ENCODE measurements around the gene IFT88.

The IFT88 gene

DNA sequence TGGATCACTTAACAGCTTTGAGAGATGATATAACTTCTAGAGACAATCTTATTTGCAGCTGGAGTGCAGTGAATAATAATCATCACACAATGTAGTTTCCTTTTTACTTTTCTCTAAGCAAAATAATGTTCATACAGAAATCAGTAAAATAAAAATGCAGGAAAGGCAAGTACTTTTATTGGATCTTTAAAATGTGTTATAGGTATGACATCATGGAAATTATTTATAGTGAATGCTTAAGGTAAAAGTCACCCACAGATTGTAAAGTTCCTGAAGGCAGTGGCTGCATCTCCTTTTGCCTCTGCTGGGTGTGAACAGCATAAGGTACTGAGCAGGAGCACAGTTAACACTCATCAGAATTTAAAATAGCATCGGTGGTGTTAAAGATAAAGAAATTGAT is 119.2 kb downstream of the IFT88 start:
- ChIA-PET POLR2A (no interaction called here), CTCF (no interaction called here)
- no peak overlapping the region for H3K27ac ChIP-seq (ENCODE audit: extremely low read depth, low read depth, low read length)
- H3K4me3 ChIP-seq (ENCODE audit: low read depth, low read length), result no peak overlapping the region
- TF ChIP-seq ZFP3 (tag by site-specific recombination; IDR thresholded peaks at IDR 0.05; ENCODE audit: low read depth), result no peak
- TF ChIP-seq, protein P1, sequence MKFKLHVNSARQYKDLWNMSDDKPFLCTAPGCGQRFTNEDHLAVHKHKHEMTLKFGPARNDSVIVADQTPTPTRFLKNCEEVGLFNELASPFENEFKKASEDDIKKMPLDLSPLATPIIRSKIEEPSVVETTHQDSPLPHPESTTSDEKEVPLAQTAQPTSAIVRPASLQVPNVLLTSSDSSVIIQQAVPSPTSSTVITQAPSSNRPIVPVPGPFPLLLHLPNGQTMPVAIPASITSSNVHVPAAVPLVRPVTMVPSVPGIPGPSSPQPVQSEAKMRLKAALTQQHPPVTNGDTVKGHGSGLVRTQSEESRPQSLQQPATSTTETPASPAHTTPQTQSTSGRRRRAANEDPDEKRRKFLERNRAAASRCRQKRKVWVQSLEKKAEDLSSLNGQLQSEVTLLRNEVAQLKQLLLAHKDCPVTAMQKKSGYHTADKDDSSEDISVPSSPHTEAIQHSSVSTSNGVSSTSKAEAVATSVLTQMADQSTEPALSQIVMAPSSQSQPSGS (tag by site-specific recombination; IDR thresholded peaks at IDR 0.05; ENCODE audit: low read depth), result peak; percentile 63
- peaks cover 0 to under 1% of the 10 kb centered on the region in 2 experiments; a peak in 1 of 3 replicates for H3K36me3 ChIP-seq (ENCODE audit: control insufficient read depth in 2 of 2, insufficient read depth in 1 of 2, low read length in 2 of 2)
- no peaks in the 10 kb centered on the region for H3K9me3 ChIP-seq (ENCODE audit: control insufficient read depth, insufficient read depth, low read depth, low read length)
- no peaks in the 10 kb centered on the region for H3K4me1 ChIP-seq (ENCODE audit: control insufficient read depth, insufficient read depth, low read length)

- Histone ChIP-seq H3K36me3 (ENCODE audit: control insufficient read depth in 2 of 2, insufficient read depth in 1 of 2, low read length in 2 of 2) (no peaks in the 10 kb centered on the region), H3K4me3 (ENCODE audit: low read depth, low read length) (no peak overlapping the region), H3K9me3 (ENCODE audit: control insufficient read depth, insufficient read depth, low read depth, low read length) (no peaks in the 10 kb centered on the region), H3K27ac (ENCODE audit: extremely low read depth, low read depth, low read length) (no peak overlapping the region), H3K4me1 (ENCODE audit: control insufficient read depth, insufficient read depth, low read length) (no peaks in the 10 kb centered on the region)
- ChIA-PET CTCF (no interaction called here), POLR2A (no interaction called here)
- TF ChIP-seq ZNF292 (tag by site-specific recombination; IDR thresholded peaks at IDR 0.05; ENCODE audit: borderline replicate concordance, low read depth) (no peak), ZNF169 (tag by site-specific recombination; IDR thresholded peaks at IDR 0.05) (no peak), ZSCAN4 (tag by site-specific recombination; IDR thresholded peaks at IDR 0.05) (no peak), ZFP69B (tag by site-specific recombination; IDR thresholded peaks at IDR 0.05) (no peak), ZNF132 (tag by site-specific recombination; IDR thresholded peaks at IDR 0.05; ENCODE audit: borderline replicate concordance) (no peak), ZIC2 (tag by site-specific recombination; IDR thresholded peaks at IDR 0.05) (no peak), REPIN1 (tag by site-specific recombination; IDR thresholded peaks at IDR 0.05; ENCODE audit: low read depth) (no peak), ZNF660 (tag by site-specific recombination; IDR thresholded peaks at IDR 0.05) (no peak)
- TF ChIP-seq, protein P2, sequence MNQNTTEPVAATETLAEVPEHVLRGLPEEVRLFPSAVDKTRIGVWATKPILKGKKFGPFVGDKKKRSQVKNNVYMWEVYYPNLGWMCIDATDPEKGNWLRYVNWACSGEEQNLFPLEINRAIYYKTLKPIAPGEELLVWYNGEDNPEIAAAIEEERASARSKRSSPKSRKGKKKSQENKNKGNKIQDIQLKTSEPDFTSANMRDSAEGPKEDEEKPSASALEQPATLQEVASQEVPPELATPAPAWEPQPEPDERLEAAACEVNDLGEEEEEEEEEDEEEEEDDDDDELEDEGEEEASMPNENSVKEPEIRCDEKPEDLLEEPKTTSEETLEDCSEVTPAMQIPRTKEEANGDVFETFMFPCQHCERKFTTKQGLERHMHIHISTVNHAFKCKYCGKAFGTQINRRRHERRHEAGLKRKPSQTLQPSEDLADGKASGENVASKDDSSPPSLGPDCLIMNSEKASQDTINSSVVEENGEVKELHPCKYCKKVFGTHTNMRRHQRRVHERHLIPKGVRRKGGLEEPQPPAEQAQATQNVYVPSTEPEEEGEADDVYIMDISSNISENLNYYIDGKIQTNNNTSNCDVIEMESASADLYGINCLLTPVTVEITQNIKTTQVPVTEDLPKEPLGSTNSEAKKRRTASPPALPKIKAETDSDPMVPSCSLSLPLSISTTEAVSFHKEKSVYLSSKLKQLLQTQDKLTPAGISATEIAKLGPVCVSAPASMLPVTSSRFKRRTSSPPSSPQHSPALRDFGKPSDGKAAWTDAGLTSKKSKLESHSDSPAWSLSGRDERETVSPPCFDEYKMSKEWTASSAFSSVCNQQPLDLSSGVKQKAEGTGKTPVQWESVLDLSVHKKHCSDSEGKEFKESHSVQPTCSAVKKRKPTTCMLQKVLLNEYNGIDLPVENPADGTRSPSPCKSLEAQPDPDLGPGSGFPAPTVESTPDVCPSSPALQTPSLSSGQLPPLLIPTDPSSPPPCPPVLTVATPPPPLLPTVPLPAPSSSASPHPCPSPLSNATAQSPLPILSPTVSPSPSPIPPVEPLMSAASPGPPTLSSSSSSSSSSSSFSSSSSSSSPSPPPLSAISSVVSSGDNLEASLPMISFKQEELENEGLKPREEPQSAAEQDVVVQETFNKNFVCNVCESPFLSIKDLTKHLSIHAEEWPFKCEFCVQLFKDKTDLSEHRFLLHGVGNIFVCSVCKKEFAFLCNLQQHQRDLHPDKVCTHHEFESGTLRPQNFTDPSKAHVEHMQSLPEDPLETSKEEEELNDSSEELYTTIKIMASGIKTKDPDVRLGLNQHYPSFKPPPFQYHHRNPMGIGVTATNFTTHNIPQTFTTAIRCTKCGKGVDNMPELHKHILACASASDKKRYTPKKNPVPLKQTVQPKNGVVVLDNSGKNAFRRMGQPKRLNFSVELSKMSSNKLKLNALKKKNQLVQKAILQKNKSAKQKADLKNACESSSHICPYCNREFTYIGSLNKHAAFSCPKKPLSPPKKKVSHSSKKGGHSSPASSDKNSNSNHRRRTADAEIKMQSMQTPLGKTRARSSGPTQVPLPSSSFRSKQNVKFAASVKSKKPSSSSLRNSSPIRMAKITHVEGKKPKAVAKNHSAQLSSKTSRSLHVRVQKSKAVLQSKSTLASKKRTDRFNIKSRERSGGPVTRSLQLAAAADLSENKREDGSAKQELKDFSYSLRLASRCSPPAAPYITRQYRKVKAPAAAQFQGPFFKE (tag by site-specific recombination; IDR thresholded peaks at IDR 0.05; ENCODE audit: borderline replicate concordance), result no peak
These were observed 120.1 kb downstream of the IFT88 start for GRCh38 chr13:20686863-20687579.

GRCh38 chr13:20689291-20689690 is 122.3 kb downstream of the IFT88 start:
- no peaks in the 10 kb centered on the region for H3K4me1 ChIP-seq (ENCODE audit: control insufficient read depth, insufficient read depth, low read length)
- H3K4me3 ChIP-seq (ENCODE audit: low read depth, low read length), result no peak overlapping the region
- no peak overlapping the region for H3K27ac ChIP-seq (ENCODE audit: extremely low read depth, low read depth, low read length)
- CTCF ChIA-PET, result interaction anchor here (0.7 kb wide), 1 partner anchor 35 kb away, joined by 4 read pairs; no protein-coding TSS in a partner anchor
- no peaks in the 10 kb centered on the region for H3K9me3 ChIP-seq (ENCODE audit: control insufficient read depth, insufficient read depth, low read depth, low read length)
- POLR2A ChIA-PET, result no interaction called here
- H3K36me3 ChIP-seq (ENCODE audit: control insufficient read depth in 2 of 2, insufficient read depth in 1 of 2, low read length in 2 of 2), result no peaks in the 10 kb centered on the region
- TF ChIP-seq, protein P3, sequence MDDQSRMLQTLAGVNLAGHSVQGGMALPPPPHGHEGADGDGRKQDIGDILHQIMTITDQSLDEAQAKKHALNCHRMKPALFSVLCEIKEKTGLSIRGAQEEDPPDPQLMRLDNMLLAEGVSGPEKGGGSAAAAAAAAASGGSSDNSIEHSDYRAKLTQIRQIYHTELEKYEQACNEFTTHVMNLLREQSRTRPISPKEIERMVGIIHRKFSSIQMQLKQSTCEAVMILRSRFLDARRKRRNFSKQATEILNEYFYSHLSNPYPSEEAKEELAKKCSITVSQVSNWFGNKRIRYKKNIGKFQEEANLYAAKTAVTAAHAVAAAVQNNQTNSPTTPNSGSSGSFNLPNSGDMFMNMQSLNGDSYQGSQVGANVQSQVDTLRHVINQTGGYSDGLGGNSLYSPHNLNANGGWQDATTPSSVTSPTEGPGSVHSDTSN (CRISPR knock-in tag; IDR thresholded peaks at IDR 0.05), result no peak
- TF ChIP-seq ZNF214 (tag by site-specific recombination; IDR thresholded peaks at IDR 0.05; ENCODE audit: borderline replicate concordance) (no peak), ZNF140 (tag by site-specific recombination; IDR thresholded peaks at IDR 0.05) (no peak), ZEB2 (tag by site-specific recombination; IDR thresholded peaks at IDR 0.05) (no peak), TRIM28 (IDR thresholded peaks at IDR 0.05; ENCODE audit: borderline replicate concordance, low read length) (no peak), ZNF121 (tag by site-specific recombination; IDR thresholded peaks at IDR 0.05) (no peak), ZNF830 (tag by site-specific recombination; IDR thresholded peaks at IDR 0.05; ENCODE audit: low read depth) (no peak), ZBTB7A (tag by site-specific recombination; IDR thresholded peaks at IDR 0.05; ENCODE audit: low read depth) (no peak), SP2 (tag by site-specific recombination; IDR thresholded peaks at IDR 0.05) (no peak)
- TF ChIP-seq, protein P4, sequence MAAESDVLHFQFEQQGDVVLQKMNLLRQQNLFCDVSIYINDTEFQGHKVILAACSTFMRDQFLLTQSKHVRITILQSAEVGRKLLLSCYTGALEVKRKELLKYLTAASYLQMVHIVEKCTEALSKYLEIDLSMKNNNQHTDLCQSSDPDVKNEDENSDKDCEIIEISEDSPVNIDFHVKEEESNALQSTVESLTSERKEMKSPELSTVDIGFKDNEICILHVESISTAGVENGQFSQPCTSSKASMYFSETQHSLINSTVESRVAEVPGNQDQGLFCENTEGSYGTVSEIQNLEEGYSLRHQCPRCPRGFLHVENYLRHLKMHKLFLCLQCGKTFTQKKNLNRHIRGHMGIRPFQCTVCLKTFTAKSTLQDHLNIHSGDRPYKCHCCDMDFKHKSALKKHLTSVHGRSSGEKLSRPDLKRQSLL (tag by site-specific recombination; IDR thresholded peaks at IDR 0.05), result no peak
